ENCODE data around the gene ADCY6. TPM values are rescaled to one million over a fixed set of nuclear protein-coding genes. Genes with fewer than 3 reads are reported as not detected.
"Not testable (repeated sequence)": the region's sequence is repeated elsewhere in the genome, so short reads cannot be mapped to it uniquely, and the experiment has no call there.

Gene ADCY6
- total and polyA plus RNA-seq, 3 experiments from 2014 or later = 0.04 to 0.37 TPM; not detected in 1

GRCh38 chr12:48750769-48751356 is 38.0 kb downstream of the ADCY6 start:
- CTCF ChIA-PET = interaction anchor here (1.4 to 1.5 kb wide), 2 partner anchors 43 to 46 kb away, joined by 3 read pairs; no protein-coding TSS in a partner anchor
- Mint-ChIP-seq H3K36me3 (no peaks in the 10 kb centered on the region), H3K9me3 (no peaks in the 10 kb centered on the region), H3K27ac (peak overlapping the region in 3 of 8 donors; percentile 10 to 75 (median 24)), H3K4me1 (no peaks in the 10 kb centered on the region), H3K4me3 (no peak overlapping the region), H3K27me3 (peaks cover 0 to 2% of the 10 kb centered on the region in 2 donors)
- Histone ChIP-seq H3K4me1 (ENCODE audit: insufficient read depth, low read length) (no peaks in the 10 kb centered on the region), H3K9me3 (ENCODE audit: low read length) (no peaks in the 10 kb centered on the region), H3K36me3 (ENCODE audit: insufficient read depth, low read length) (no peaks in the 10 kb centered on the region), H3K4me3 (ENCODE audit: low read length) (no peak overlapping the region), H3K27me3 (ENCODE audit: insufficient read depth, low read length, poor library complexity, severe bottlenecking) (no peaks in the 10 kb centered on the region), H3K27ac (ENCODE audit: low read depth, low read length) (no peak overlapping the region)
- no peak for DNase-seq
- POLR2A ChIA-PET = no interaction called here

- Mint-ChIP-seq H3K27me3 (peaks cover 0 to 2% of the 10 kb centered on the region in 2 donors), H3K9me3 (no peaks in the 10 kb centered on the region), H3K36me3 (no peaks in the 10 kb centered on the region), H3K4me3 (no peak overlapping the region), H3K4me1 (no peaks in the 10 kb centered on the region), H3K27ac (peak overlapping the region in 1 of 8 donors; percentile 75)
- ChIA-PET POLR2A (no interaction called here), CTCF (interaction anchor here (1.4 to 1.5 kb wide), 2 partner anchors 44 to 47 kb away, joined by 3 read pairs; no protein-coding TSS in a partner anchor)
- H3K9me3 ChIP-seq (ENCODE audit: low read length) = no peaks in the 10 kb centered on the region
- no peaks in the 10 kb centered on the region for H3K27me3 ChIP-seq (ENCODE audit: insufficient read depth, low read length, poor library complexity, severe bottlenecking)
- no peak for DNase-seq
- H3K4me1 ChIP-seq (ENCODE audit: insufficient read depth, low read length) = no peaks in the 10 kb centered on the region
- H3K4me3 ChIP-seq (ENCODE audit: low read length) = no peak overlapping the region
- H3K36me3 ChIP-seq (ENCODE audit: insufficient read depth, low read length) = no peaks in the 10 kb centered on the region
- H3K27ac ChIP-seq (ENCODE audit: low read depth, low read length) = no peak overlapping the region
Measured at GRCh38 chr12:48750215-48750614, 38.7 kb downstream of the ADCY6 start.

- Mint-ChIP-seq H3K27ac (peak overlapping the region in 1 of 8 donors; percentile 50), H3K36me3 (no peaks in the 10 kb centered on the region), H3K4me1 (no peaks in the 10 kb centered on the region), H3K4me3 (no peak overlapping the region), H3K9me3 (no peaks in the 10 kb centered on the region), H3K27me3 (peaks cover 18 to 19% of the 10 kb centered on the region in 2 donors)
- no peak overlapping the region for H3K27ac ChIP-seq (ENCODE audit: low read depth, low read length)
- no peak for DNase-seq
- H3K27me3 ChIP-seq (ENCODE audit: insufficient read depth, low read length, poor library complexity, severe bottlenecking) = peaks cover 9% of the 10 kb centered on the region
- H3K9me3 ChIP-seq (ENCODE audit: low read length) = no peaks in the 10 kb centered on the region
- no peak overlapping the region for H3K4me3 ChIP-seq (ENCODE audit: low read length)
- ChIA-PET POLR2A (no interaction called here), CTCF (interaction anchor here (1.2 kb wide), 1 partner anchor 9 kb away, joined by 7 read pairs; no protein-coding TSS in a partner anchor)
- H3K36me3 ChIP-seq (ENCODE audit: insufficient read depth, low read length) = no peaks in the 10 kb centered on the region
- no peaks in the 10 kb centered on the region for H3K4me1 ChIP-seq (ENCODE audit: insufficient read depth, low read length)
Measured at GRCh38 chr12:48744251-48745008, 44.5 kb downstream of the ADCY6 start.

- no peaks in the 10 kb centered on the region for H3K36me3 Mint-ChIP-seq
- no peak overlapping the region for H3K4me3 Mint-ChIP-seq
- Histone ChIP-seq H3K36me3 (ENCODE audit: insufficient read depth, low read length) (no peaks in the 10 kb centered on the region), H3K27me3 (ENCODE audit: insufficient read depth, low read length, poor library complexity, severe bottlenecking) (peaks cover 9% of the 10 kb centered on the region), H3K27ac (ENCODE audit: low read depth, low read length) (no peak overlapping the region), H3K9me3 (ENCODE audit: low read length) (no peaks in the 10 kb centered on the region), H3K4me3 (ENCODE audit: low read length) (no peak overlapping the region), H3K4me1 (ENCODE audit: insufficient read depth, low read length) (no peaks in the 10 kb centered on the region)
- POLR2A ChIA-PET = interaction anchor here (0.7 kb wide), 1 partner anchor 1669 kb away, joined by 6 read pairs; no protein-coding TSS in a partner anchor
- peaks cover 23 to 30% of the 10 kb centered on the region in 2 donors for H3K27me3 Mint-ChIP-seq
- CTCF ChIA-PET = no interaction called here
- no peaks in the 10 kb centered on the region for H3K9me3 Mint-ChIP-seq
- DNase-seq = no peak
- H3K27ac Mint-ChIP-seq = peak overlapping the region in 1 of 8 donors; percentile 52
- no peaks in the 10 kb centered on the region for H3K4me1 Mint-ChIP-seq
Measured at GRCh38 chr12:48739618-48740269, 49.1 kb downstream of the ADCY6 start.

GRCh38 chr12:48736456-48736855 is 52.4 kb downstream of the ADCY6 start:
- POLR2A ChIA-PET = no interaction called here
- Mint-ChIP-seq H3K9me3 (no peaks in the 10 kb centered on the region), H3K36me3 (no peaks in the 10 kb centered on the region), H3K4me1 (no peaks in the 10 kb centered on the region), H3K27me3 (peaks cover 20 to 26% of the 10 kb centered on the region in 2 donors), H3K27ac (no peak overlapping the region), H3K4me3 (no peak overlapping the region)
- Histone ChIP-seq H3K27ac (ENCODE audit: low read depth, low read length) (no peak overlapping the region), H3K4me1 (ENCODE audit: insufficient read depth, low read length) (no peaks in the 10 kb centered on the region), H3K4me3 (ENCODE audit: low read length) (no peak overlapping the region), H3K9me3 (ENCODE audit: low read length) (no peaks in the 10 kb centered on the region), H3K36me3 (ENCODE audit: insufficient read depth, low read length) (no peaks in the 10 kb centered on the region), H3K27me3 (ENCODE audit: insufficient read depth, low read length, poor library complexity, severe bottlenecking) (peaks cover 6% of the 10 kb centered on the region)
- DNase-seq = no peak
- CTCF ChIA-PET = no interaction called here

GRCh38 chr12:48728807-48729206 is 60.1 kb downstream of the ADCY6 start:
- no peaks in the 10 kb centered on the region for H3K9me3 ChIP-seq (ENCODE audit: low read length)
- no peaks in the 10 kb centered on the region for H3K27me3 ChIP-seq (ENCODE audit: insufficient read depth, low read length, poor library complexity, severe bottlenecking)
- no peak overlapping the region for H3K27ac ChIP-seq (ENCODE audit: low read depth, low read length)
- Mint-ChIP-seq H3K4me3 (no peak overlapping the region), H3K27ac (peak overlapping the region in 1 of 8 donors; percentile 15), H3K9me3 (no peaks in the 10 kb centered on the region), H3K4me1 (no peaks in the 10 kb centered on the region), H3K36me3 (no peaks in the 10 kb centered on the region), H3K27me3 (peaks cover 6 to 11% of the 10 kb centered on the region in 2 donors)
- ChIA-PET POLR2A (no interaction called here), CTCF (no interaction called here)
- DNase-seq = no peak
- no peaks in the 10 kb centered on the region for H3K36me3 ChIP-seq (ENCODE audit: insufficient read depth, low read length)
- H3K4me3 ChIP-seq (ENCODE audit: low read length) = no peak overlapping the region
- H3K4me1 ChIP-seq (ENCODE audit: insufficient read depth, low read length) = no peaks in the 10 kb centered on the region

GRCh38 chr12:48720737-48721136 is 68.2 kb downstream of the ADCY6 start:
- CTCF ChIA-PET; H3K27ac ChIP-seq (ENCODE audit: low read depth, low read length); H3K9me3 ChIP-seq (ENCODE audit: low read length); H3K27me3 ChIP-seq (ENCODE audit: insufficient read depth, low read length, poor library complexity, severe bottlenecking); H3K4me3 ChIP-seq (ENCODE audit: low read length); H3K4me1 ChIP-seq (ENCODE audit: insufficient read depth, low read length); H3K36me3 ChIP-seq (ENCODE audit: insufficient read depth, low read length); H3K27me3 Mint-ChIP-seq; POLR2A ChIA-PET; DNase-seq: not testable (repeated sequence)
- Mint-ChIP-seq H3K36me3 (peaks cover 0 to 17% (median 14%) of the 10 kb centered on the region in 3 donors), H3K4me3 (peak overlapping the region in 1 of 7 donors; percentile 4), H3K27ac (peak overlapping the region in 1 of 8 donors; percentile 8), H3K4me1 (peaks cover 13 to 17% (median 17%) of the 10 kb centered on the region in 3 donors), H3K9me3 (peaks cover 0 to 20% (median 13%) of the 10 kb centered on the region in 5 donors)

GRCh38 chr12:48720171-48720570 is 68.7 kb downstream of the ADCY6 start:
- H3K9me3 ChIP-seq (ENCODE audit: low read length); CTCF ChIA-PET; H3K4me1 ChIP-seq (ENCODE audit: insufficient read depth, low read length); DNase-seq; POLR2A ChIA-PET; H3K36me3 ChIP-seq (ENCODE audit: insufficient read depth, low read length); H3K27me3 Mint-ChIP-seq; H3K27me3 ChIP-seq (ENCODE audit: insufficient read depth, low read length, poor library complexity, severe bottlenecking); H3K27ac ChIP-seq (ENCODE audit: low read depth, low read length); H3K27ac Mint-ChIP-seq; H3K4me3 ChIP-seq (ENCODE audit: low read length): not testable (repeated sequence)
- H3K4me1 Mint-ChIP-seq = peaks cover 16 to 22% (median 22%) of the 10 kb centered on the region in 3 donors
- peaks cover 0 to 17% (median 15%) of the 10 kb centered on the region in 3 donors for H3K36me3 Mint-ChIP-seq
- H3K9me3 Mint-ChIP-seq = peaks cover 0 to 20% (median 13%) of the 10 kb centered on the region in 5 donors
- peak overlapping the region in 1 of 7 donors; percentile 30 for H3K4me3 Mint-ChIP-seq
